ENCODE measurements around the gene PSENEN. TPM values are rescaled to one million over a fixed set of nuclear protein-coding genes. Genes with fewer than 3 reads are reported as not detected.

The PSENEN gene, protein sequence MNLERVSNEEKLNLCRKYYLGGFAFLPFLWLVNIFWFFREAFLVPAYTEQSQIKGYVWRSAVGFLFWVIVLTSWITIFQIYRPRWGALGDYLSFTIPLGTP
- total RNA-seq: 14.8 and 15.7 TPM in 2 replicates

GRCh38 chr19:35745328-35746086 lies at the start of gene PSENEN, which contains the start of gene U2AF1L4:
Gene PSENEN, plus strand, starts transcription at chr19:35745651. Its CDS starts 280 bp downstream, at chr19:35745931.
Gene U2AF1L4, minus strand, starts transcription at chr19:35745418. Its CDS starts 27 bp downstream, at chr19:35745391.

DNA sequence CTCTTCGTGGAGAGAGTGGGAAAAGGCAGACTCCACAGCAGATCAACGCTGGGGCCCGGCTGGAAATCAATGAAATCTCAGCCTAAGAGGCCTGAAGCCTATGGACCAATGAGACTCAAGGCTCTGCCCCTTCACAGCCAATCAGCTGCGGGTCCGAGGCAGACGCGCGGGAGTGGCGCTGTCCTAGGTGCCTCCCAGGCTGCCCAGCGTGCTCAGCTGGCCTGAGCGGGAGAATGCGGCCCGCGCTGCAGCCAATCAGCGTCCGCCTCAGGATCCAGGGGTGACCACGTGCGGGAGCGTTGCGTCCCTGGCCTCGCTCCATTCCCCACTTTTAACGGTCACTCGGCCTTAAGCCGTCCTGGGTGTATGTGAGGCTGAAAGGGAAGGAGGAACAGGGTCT lies 41.2 kb upstream of the PSENEN start, which contains the start of gene ZBTB32:
ZBTB32 (plus strand) TSS at position 341 of the 400 bp plus-strand sequence. CDS start 10,069 bp downstream, outside the sequence.

DNA sequence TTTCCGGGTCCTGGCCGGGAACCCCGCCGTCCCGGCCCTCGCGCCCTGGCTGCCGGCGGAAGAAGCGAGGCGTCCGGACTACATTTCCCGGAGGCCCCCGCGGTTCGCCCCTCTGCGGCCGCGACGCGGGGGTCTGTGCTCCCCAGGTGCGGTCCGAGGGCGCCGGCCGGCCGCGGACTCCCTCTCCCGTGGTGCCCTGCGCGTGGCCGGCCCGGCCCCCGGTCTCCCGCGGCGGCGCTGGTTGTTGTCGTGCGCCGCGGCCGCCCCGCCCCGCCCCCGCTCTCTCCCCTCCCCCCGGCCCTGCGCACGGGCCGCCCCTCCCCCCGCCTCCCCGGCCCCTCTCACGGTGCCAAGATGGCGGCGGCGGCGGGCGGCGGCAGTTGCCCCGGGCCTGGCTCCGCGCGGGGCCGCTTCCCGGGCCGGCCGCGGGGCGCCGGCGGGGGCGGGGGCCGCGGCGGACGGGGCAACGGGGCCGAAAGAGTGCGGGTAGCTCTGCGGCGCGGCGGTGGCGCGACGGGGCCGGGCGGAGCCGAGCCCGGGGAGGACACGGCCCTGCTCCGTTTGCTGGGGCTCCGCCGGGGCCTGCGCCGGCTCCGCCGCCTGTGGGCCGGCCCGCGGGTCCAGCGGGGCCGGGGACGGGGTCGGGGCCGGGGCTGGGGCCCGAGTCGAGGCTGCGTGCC lies 27.6 kb upstream of the PSENEN start, which contains the start of gene KMT2B:
KMT2B (plus strand) TSS at position 339 of the 680 bp plus-strand sequence; CDS start at position 355, 16 bp downstream.

DNA sequence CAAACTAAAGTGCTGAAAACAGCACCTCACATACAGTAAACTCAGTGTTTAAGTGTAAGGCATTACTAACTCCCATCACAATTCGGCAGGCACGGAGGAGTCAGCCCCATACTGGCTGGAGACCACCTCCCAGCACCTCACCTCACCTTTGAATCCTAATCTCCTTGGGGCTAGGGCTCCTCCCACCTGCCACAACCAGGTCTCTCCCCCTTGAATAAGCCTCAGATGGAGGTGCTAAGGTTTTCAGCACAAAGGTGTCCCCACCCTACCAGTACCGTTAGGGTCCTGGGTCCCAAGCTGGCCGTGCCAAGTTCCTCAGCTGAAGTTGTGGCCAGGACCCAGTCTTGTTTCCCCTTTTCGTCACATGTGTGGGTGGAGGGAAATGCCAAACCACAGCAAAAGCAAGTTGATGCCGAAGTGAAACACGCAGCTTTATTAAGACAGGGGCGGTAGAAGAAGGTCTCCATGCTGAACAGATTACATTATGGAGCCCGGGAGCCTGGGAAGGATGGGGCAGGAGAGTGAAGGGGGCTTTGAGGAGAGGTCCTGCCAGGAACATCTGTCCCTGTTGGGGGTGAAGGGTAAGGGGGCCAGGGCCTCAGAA lies 3.2 kb upstream of the PSENEN start, which contains the start of gene IGFLR1:
IGFLR1 (minus strand) TSS at position 332 of the 604 bp plus-strand sequence. CDS start 1,272 bp downstream, outside the sequence.

GRCh38 chr19:35748106-35749020 lies 2.9 kb downstream of the PSENEN start, which contains the start of gene LIN37:
Gene LIN37, plus strand, starts transcription at chr19:35748576. Its CDS starts 149 bp downstream, at chr19:35748725.

GRCh38 chr19:35756377-35757230 lies 11.2 kb downstream of the PSENEN start, which contains the start of gene HSPB6:
Gene HSPB6, minus strand, starts transcription at chr19:35757029. Its CDS starts 21 bp downstream, at chr19:35757008.

DNA sequence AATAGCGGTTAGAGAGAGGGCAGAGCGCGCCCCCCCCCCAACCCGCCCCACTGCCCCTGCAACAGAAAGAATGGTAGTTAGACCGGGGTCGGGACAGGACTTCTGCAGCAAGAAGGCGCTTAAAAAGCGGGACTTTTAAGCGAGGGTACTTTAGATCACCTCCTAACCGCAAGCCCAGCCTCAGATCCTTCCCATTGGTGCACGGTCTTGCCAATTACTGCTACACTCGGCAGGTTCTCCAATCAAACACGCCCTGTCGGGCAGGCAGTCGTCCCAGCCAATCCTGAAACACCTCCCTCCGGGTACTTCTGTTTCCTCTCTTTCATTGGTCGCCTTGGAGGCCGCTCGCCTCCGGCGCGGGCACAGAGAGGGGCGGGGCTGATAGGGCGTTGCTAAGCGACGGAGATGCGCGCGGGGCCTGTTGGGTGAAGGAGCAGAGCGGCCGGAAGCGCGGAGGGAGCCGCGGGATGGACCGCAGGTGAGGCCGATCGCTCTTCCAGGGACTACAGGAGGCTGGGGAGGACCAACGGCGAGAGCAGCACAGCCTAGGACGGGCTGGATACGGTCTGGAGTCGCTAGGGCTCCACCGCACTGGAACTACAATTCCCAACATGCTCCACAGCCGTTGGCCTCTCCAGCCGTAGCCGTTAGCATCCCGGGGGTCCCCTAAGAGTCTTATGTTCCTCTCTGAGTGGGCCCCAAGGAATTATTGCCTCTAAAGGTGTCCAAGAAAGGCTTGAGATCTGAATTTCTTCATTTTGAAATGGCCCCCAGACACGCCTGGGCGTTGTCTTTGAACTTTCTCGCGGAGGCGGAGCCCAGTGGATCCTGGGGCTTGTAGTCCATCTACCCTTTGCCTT lies 12.5 kb downstream of the PSENEN start, which contains the start of gene PROSER3:
PROSER3 (plus strand) TSS at position 428 of the 860 bp plus-strand sequence; CDS start at position 468, 40 bp downstream.

GRCh38 chr19:35775298-35776101 lies 30.0 kb downstream of the PSENEN start, which contains the start of gene ARHGAP33:
Gene ARHGAP33, plus strand, starts transcription at chr19:35775564. Its CDS starts 95 bp downstream, at chr19:35775659.

Other genes with a start within 250 kb of the PSENEN start
- gene DMKN, start 232.0 kb upstream of the PSENEN start, total RNA-seq: not detected in 2 replicates
- gene SBSN, start 217.3 kb upstream of the PSENEN start, total RNA-seq: not detected in 2 replicates
- not detected in 2 replicates for gene GAPDHS, start 212.2 kb upstream of the PSENEN start, total RNA-seq
- gene TMEM147, start 200.0 kb upstream of the PSENEN start, total RNA-seq: 58.0 and 58.8 TPM in 2 replicates
- gene ATP4A, start 182.0 kb upstream of the PSENEN start, total RNA-seq: not detected in 2 replicates
- gene PMIS2, start 159.5 kb upstream of the PSENEN start, total RNA-seq: not detected in 2 replicates
- gene HAUS5, start 132.9 kb upstream of the PSENEN start, total RNA-seq: 8.5 and 9.1 TPM in 2 replicates
- gene RBM42, start 116.6 kb upstream of the PSENEN start, total RNA-seq: 49.6 and 56.5 TPM in 2 replicates
- gene ETV2, start 103.9 kb upstream of the PSENEN start, total RNA-seq: 0.29 and 0.65 TPM in 2 replicates
- 214 and 293 TPM in 2 replicates for gene COX6B1, start 97.3 kb upstream of the PSENEN start, total RNA-seq
- not detected in 2 replicates for gene UPK1A, start 79.1 kb upstream of the PSENEN start, total RNA-seq
- gene ZBTB32, start 41.1 kb upstream of the PSENEN start, total RNA-seq: not detected in 2 replicates
- gene KMT2B, start 27.6 kb upstream of the PSENEN start, total RNA-seq: 8.5 and 9.4 TPM in 2 replicates
- gene IGFLR1, start 3.2 kb upstream of the PSENEN start, total RNA-seq: 0.76 and 0.98 TPM in 2 replicates
- 2.3 and 2.8 TPM in 2 replicates for gene U2AF1L4, start 233 bp upstream of the PSENEN start, total RNA-seq
- gene LIN37, start 2.9 kb downstream of the PSENEN start, total RNA-seq: 12.1 and 16.7 TPM in 2 replicates
- gene HSPB6, start 11.4 kb downstream of the PSENEN start, total RNA-seq: 0.38 and 0.65 TPM in 2 replicates
- gene PROSER3, start 12.5 kb downstream of the PSENEN start, total RNA-seq: 7.2 and 7.3 TPM in 2 replicates
- gene ARHGAP33, start 29.9 kb downstream of the PSENEN start, total RNA-seq: 3.3 and 3.7 TPM in 2 replicates
- gene PRODH2, start 67.2 kb downstream of the PSENEN start, total RNA-seq: not detected in 2 replicates
- not detected in 2 replicates for gene NPHS1, start 106.9 kb downstream of the PSENEN start, total RNA-seq
- not detected in 2 replicates for gene KIRREL2, start 111.3 kb downstream of the PSENEN start, total RNA-seq
- gene APLP1, start 122.9 kb downstream of the PSENEN start, total RNA-seq: 4.2 and 4.6 TPM in 2 replicates
- 2.9 and 5.5 TPM in 2 replicates for gene NFKBID, start 154.9 kb downstream of the PSENEN start, total RNA-seq
- not detected in 2 replicates for gene HCST, start 156.9 kb downstream of the PSENEN start, total RNA-seq
- gene TYROBP, start 162.6 kb downstream of the PSENEN start, total RNA-seq: not detected in 2 replicates
- 9.6 and 11.1 TPM in 2 replicates for gene LRFN3, start 190.7 kb downstream of the PSENEN start, total RNA-seq
- 12.7 and 13.4 TPM in 2 replicates for gene SDHAF1, start 249.5 kb downstream of the PSENEN start, total RNA-seq